ENCODE data around the gene PACRG. TPM values are rescaled to one million over a fixed set of nuclear protein-coding genes. Genes with fewer than 3 reads are reported as not detected.

The PACRG gene
- polyA plus RNA-seq, 1 donor from 2014 or later = 16.6 TPM

DNA sequence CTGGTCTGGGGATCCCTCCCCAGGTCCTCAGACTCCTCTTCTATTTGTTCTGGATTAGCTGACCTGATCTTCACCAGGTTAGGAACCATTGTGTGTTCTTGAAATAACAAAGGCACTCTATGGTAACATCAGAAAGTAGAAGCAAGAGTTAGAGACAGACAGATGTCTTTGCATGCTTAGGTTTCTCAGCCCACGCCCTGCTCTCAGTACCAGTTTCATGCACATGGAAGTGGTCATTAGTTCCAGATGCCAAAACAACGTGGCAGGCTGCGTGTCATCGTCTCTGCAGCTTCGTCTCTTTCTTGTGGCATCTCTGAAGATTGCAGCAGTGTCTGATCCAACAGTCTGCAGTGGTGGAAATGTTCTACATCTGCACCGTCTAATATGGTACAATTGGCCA is 89.4 kb downstream of the PACRG start:
- Histone ChIP-seq H3K9me3 (ENCODE audit: low read length) (no peaks in the 10 kb centered on the region), H3K79me2 (replicated peaks; ENCODE audit: insufficient read depth, low read length) (no peaks in the 10 kb centered on the region), H3K36me3 (ENCODE audit: insufficient read depth, low read length) (no peaks in the 10 kb centered on the region), H3K27ac (ENCODE audit: low read length) (no peak overlapping the region), H4K20me1 (ENCODE audit: insufficient read depth) (no peaks in the 10 kb centered on the region), H2AFZ (ENCODE audit: low read depth, low read length) (no peak overlapping the region), H3K27me3 (ENCODE audit: insufficient read depth, low read depth, low read length) (no peaks in the 10 kb centered on the region), H3K4me2 (ENCODE audit: low read length) (no peak overlapping the region), H3F3A (ENCODE audit: insufficient read depth, low read length, poor library complexity, severe bottlenecking) (no peaks in the 10 kb centered on the region), H3K9me2 (ENCODE audit: insufficient read depth, low read length) (no peaks in the 10 kb centered on the region), H3K9ac (ENCODE audit: low read length) (no peak overlapping the region), H3K4me3 (ENCODE audit: low read length) (no peak overlapping the region)
- no peak for TF ChIP-seq EP300 (conservative IDR thresholded peaks at IDR 0.05; ENCODE audit: poor library complexity, severe bottlenecking)
- TF ChIP-seq EZH2 (IDR thresholded peaks at IDR 0.05; ENCODE audit: borderline replicate concordance, insufficient read depth, low read length, poor library complexity, severe bottlenecking) = no peak
- no peak for TF ChIP-seq MXI1 (conservative IDR thresholded peaks at IDR 0.05; ENCODE audit: poor library complexity, severe bottlenecking)
- TF ChIP-seq RAD21 (conservative IDR thresholded peaks at IDR 0.05) = no peak
- TF ChIP-seq, protein P1, sequence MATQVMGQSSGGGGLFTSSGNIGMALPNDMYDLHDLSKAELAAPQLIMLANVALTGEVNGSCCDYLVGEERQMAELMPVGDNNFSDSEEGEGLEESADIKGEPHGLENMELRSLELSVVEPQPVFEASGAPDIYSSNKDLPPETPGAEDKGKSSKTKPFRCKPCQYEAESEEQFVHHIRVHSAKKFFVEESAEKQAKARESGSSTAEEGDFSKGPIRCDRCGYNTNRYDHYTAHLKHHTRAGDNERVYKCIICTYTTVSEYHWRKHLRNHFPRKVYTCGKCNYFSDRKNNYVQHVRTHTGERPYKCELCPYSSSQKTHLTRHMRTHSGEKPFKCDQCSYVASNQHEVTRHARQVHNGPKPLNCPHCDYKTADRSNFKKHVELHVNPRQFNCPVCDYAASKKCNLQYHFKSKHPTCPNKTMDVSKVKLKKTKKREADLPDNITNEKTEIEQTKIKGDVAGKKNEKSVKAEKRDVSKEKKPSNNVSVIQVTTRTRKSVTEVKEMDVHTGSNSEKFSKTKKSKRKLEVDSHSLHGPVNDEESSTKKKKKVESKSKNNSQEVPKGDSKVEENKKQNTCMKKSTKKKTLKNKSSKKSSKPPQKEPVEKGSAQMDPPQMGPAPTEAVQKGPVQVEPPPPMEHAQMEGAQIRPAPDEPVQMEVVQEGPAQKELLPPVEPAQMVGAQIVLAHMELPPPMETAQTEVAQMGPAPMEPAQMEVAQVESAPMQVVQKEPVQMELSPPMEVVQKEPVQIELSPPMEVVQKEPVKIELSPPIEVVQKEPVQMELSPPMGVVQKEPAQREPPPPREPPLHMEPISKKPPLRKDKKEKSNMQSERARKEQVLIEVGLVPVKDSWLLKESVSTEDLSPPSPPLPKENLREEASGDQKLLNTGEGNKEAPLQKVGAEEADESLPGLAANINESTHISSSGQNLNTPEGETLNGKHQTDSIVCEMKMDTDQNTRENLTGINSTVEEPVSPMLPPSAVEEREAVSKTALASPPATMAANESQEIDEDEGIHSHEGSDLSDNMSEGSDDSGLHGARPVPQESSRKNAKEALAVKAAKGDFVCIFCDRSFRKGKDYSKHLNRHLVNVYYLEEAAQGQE (IDR thresholded peaks at IDR 0.05; ENCODE audit: borderline replicate concordance) = no peak
- TF ChIP-seq, protein P2, sequence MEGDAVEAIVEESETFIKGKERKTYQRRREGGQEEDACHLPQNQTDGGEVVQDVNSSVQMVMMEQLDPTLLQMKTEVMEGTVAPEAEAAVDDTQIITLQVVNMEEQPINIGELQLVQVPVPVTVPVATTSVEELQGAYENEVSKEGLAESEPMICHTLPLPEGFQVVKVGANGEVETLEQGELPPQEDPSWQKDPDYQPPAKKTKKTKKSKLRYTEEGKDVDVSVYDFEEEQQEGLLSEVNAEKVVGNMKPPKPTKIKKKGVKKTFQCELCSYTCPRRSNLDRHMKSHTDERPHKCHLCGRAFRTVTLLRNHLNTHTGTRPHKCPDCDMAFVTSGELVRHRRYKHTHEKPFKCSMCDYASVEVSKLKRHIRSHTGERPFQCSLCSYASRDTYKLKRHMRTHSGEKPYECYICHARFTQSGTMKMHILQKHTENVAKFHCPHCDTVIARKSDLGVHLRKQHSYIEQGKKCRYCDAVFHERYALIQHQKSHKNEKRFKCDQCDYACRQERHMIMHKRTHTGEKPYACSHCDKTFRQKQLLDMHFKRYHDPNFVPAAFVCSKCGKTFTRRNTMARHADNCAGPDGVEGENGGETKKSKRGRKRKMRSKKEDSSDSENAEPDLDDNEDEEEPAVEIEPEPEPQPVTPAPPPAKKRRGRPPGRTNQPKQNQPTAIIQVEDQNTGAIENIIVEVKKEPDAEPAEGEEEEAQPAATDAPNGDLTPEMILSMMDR (IDR thresholded peaks at IDR 0.05; ENCODE audit: poor library complexity, severe bottlenecking) = no peak
- TF ChIP-seq TAF1 (IDR thresholded peaks at IDR 0.05; ENCODE audit: low read depth) = no peak
- TF ChIP-seq POLR2AphosphoS5 (IDR thresholded peaks at IDR 0.05) = no peak
- TF ChIP-seq SMC3 (conservative IDR thresholded peaks at IDR 0.05; ENCODE audit: poor library complexity) = no peak

DNA sequence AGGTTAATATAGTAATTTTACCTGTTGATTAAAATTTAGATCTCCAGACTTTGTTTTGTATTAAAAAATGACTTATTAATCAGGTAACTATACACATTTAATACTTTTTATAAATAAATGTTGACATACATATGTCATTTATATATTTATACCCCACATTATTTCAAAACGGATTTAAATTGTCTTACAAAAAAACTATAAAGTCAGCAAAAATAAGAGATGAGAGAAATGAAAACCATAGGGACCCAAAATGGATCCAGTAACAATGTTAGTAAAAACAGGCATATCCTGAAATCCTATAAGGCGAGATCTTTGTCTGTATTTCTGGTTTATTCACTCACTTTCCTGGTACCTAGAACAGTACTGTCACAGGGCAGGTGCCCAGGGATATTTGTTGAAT is 91.5 kb downstream of the PACRG start:
- Histone ChIP-seq H3K4me3 (ENCODE audit: low read length) (no peak overlapping the region), H3K36me3 (ENCODE audit: insufficient read depth, low read length) (no peaks in the 10 kb centered on the region), H3F3A (ENCODE audit: insufficient read depth, low read length, poor library complexity, severe bottlenecking) (no peaks in the 10 kb centered on the region), H3K79me2 (replicated peaks; ENCODE audit: insufficient read depth, low read length) (no peaks in the 10 kb centered on the region), H3K9ac (ENCODE audit: low read length) (no peak overlapping the region), H3K27me3 (ENCODE audit: insufficient read depth, low read depth, low read length) (no peaks in the 10 kb centered on the region), H3K27ac (ENCODE audit: low read length) (no peak overlapping the region), H2AFZ (ENCODE audit: low read depth, low read length) (no peak overlapping the region), H3K9me3 (ENCODE audit: low read length) (no peaks in the 10 kb centered on the region), H4K20me1 (ENCODE audit: insufficient read depth) (no peaks in the 10 kb centered on the region), H3K4me2 (ENCODE audit: low read length) (no peak overlapping the region), H3K9me2 (ENCODE audit: insufficient read depth, low read length) (no peaks in the 10 kb centered on the region)
- TF ChIP-seq, protein P1 (IDR thresholded peaks at IDR 0.05; ENCODE audit: borderline replicate concordance) = no peak
- TF ChIP-seq, protein P2 (IDR thresholded peaks at IDR 0.05; ENCODE audit: poor library complexity, severe bottlenecking) = no peak
- TF ChIP-seq EZH2 (IDR thresholded peaks at IDR 0.05; ENCODE audit: borderline replicate concordance, insufficient read depth, low read length, poor library complexity, severe bottlenecking) = no peak

Data from neural cell (in vitro differentiated cells).